ENCODE data around the gene SH3BGRL2. TPM values are rescaled to one million over a fixed set of nuclear protein-coding genes. Genes with fewer than 3 reads are reported as not detected.
A peak's percentile ranks its signal among the peaks of the same experiment; 100 is the strongest.

The SH3BGRL2 gene
- total and polyA plus RNA-seq, 2 of the 4 experiments (the other 2 are of a cell fraction): 2.4 to 5.6 TPM

GRCh38 chr6:79719248-79719960 is 88.3 kb downstream of the SH3BGRL2 start:
- Histone ChIP-seq H2AK5ac (ENCODE audit: low read depth, low read length) (no peak overlapping the region), H3K9me3 (ENCODE audit: control insufficient read depth, insufficient read depth, low read length) (no peaks in the 10 kb centered on the region), H3K9ac (ENCODE audit: low read depth, low read length) (no peak overlapping the region), H3K56ac (ENCODE audit: extremely low read depth, insufficient read depth, low read length) (no peak overlapping the region), H3K4me2 (ENCODE audit: low read depth, low read length) (no peak overlapping the region), H3K79me1 (ENCODE audit: low read depth in 1 of 2, low read length in 2 of 2) (no peaks in the 10 kb centered on the region), H3K14ac (replicated peaks; ENCODE audit: low read depth, low read length) (no peak overlapping the region), H2BK120ac (ENCODE audit: low read depth, low read length) (no peak overlapping the region), H2AK9ac (replicated peaks; ENCODE audit: low read depth, low read length, poor library complexity) (no peak overlapping the region), H2BK15ac (ENCODE audit: low read depth, low read length) (no peak overlapping the region), H4K8ac (ENCODE audit: low read depth in 2 of 2, low read length in 2 of 2) (no peak overlapping the region), H4K91ac (ENCODE audit: insufficient read depth, low read depth, low read length) (no peak overlapping the region), H3K4ac (ENCODE audit: low read depth, low read length) (no peak overlapping the region), H2AFZ (replicated peaks; ENCODE audit: low read length, poor library complexity) (no peak overlapping the region), H2BK5ac (ENCODE audit: low read depth, low read length, poor library complexity, severe bottlenecking) (no peak overlapping the region), H4K20me1 (ENCODE audit: insufficient read depth, low read length) (no peaks in the 10 kb centered on the region), H4K5ac (ENCODE audit: low read depth, low read length) (no peak overlapping the region), H3K9me1 (ENCODE audit: insufficient read depth, low read length) (no peaks in the 10 kb centered on the region), H3K36me3 (ENCODE audit: control insufficient read depth, insufficient read depth, low read length) (no peaks in the 10 kb centered on the region), H3K27ac (ENCODE audit: insufficient read depth, low read length) (no peak overlapping the region), H3K18ac (ENCODE audit: low read depth, low read length) (no peak overlapping the region), H3K4me3 (ENCODE audit: insufficient read depth, low read depth, low read length) (no peak overlapping the region), H3K23ac (ENCODE audit: low read depth, low read length) (no peak overlapping the region), H2BK20ac (ENCODE audit: low read depth, low read length) (no peak overlapping the region), H3K4me1 (ENCODE audit: control insufficient read depth, insufficient read depth, low read length) (no peaks in the 10 kb centered on the region), H3K27me3 (ENCODE audit: control insufficient read depth, insufficient read depth, low read length) (no peaks in the 10 kb centered on the region; the same call in 1 of the 2 replicates)
- ChIA-PET CTCF (no interaction called here), POLR2A (ENCODE audit: unreplicated experiment) (no interaction called here)
- intact Hi-C loops (cut with micrococcal nuclease) (no loop called here), dilution Hi-C loops (cut with HindIII; ENCODE audit: low sequenced_read_pairs, unreplicated experiment) (no loop called here), in situ Hi-C loops (cut with MboI; ENCODE audit: low sequenced_read_pairs) (no loop called here)
- no TSS peak for BruUV-seq (replicated peaks)
- DNase-seq (peak; percentile 41), ATAC-seq (ENCODE audit: low read depth) (peak; percentile 17; the same call in 1 of the 2 replicates)
- TF ChIP-seq CHD1 (IDR thresholded peaks at IDR 0.05; ENCODE audit: low read depth, low read length): no peak
- TF ChIP-seq CEBPB (IDR thresholded peaks at IDR 0.05; ENCODE audit: low read depth, low read length): no peak
- no peak for TF ChIP-seq NFE2L2 (IDR thresholded peaks at IDR 0.05; ENCODE audit: low read depth, low read length)
- no peak for TF ChIP-seq ELK1 (IDR thresholded peaks at IDR 0.05; ENCODE audit: borderline replicate concordance, low read depth, low read length)
- TF ChIP-seq POLR2A (IDR thresholded peaks at IDR 0.05; ENCODE audit: low read depth, low read length): no peak
- TF ChIP-seq CTCF (conservative IDR thresholded peaks at IDR 0.05; ENCODE audit: low read depth, low read length): no peak
- no peak for TF ChIP-seq BHLHE40 (IDR thresholded peaks at IDR 0.05; ENCODE audit: low read depth, low read length)
- no peak for TF ChIP-seq SMC3 (IDR thresholded peaks at IDR 0.05; ENCODE audit: low read depth, low read length)
- TF ChIP-seq MAZ (IDR thresholded peaks at IDR 0.05; ENCODE audit: borderline replicate concordance, low read depth, low read length): no peak
- TF ChIP-seq RAD21 (IDR thresholded peaks at IDR 0.05; ENCODE audit: low read length): no peak
- TF ChIP-seq MXI1 (IDR thresholded peaks at IDR 0.05; ENCODE audit: borderline replicate concordance, low read depth, low read length): no peak
- no peak for TF ChIP-seq RFX5 (IDR thresholded peaks at IDR 0.05; ENCODE audit: low read depth, low read length)
- no peak for TF ChIP-seq RCOR1 (IDR thresholded peaks at IDR 0.05; ENCODE audit: insufficient replicate concordance, low read length)
- no peak for TF ChIP-seq FOS (IDR thresholded peaks at IDR 0.05; ENCODE audit: low read depth, low read length)
- TF ChIP-seq MAFK (IDR thresholded peaks at IDR 0.05; ENCODE audit: low read depth, low read length): no peak
- TF ChIP-seq USF2 (IDR thresholded peaks at IDR 0.05; ENCODE audit: low read depth, low read length): no peak
- 53% methylated on average over 2 of the region's 6 CpGs; no CpG with 5 or more reads in 1 of the 2 experiments for WGBS, 2 experiments (ENCODE audit: extremely low coverage in 2 of 2, insufficient read length in 1 of 2)

All from IMR-90 (cell line).